Neural progenitor cell (in vitro differentiated cells): ENCODE measurements around the gene GLI2.

Source experiments
- EZH2 ChIP-seq: fragments of 200-600 bp; sonication (generic); IDR thresholded peaks from 2 replicates; pipeline ENCODE4 v1.6.1; 2017; ENCODE audit warnings: antibody characterized with exemption, mild to moderate bottlenecking, moderate library complexity
- EZH2phosphoT487 ChIP-seq: fragments of 200-600 bp; sonication (generic); IDR thresholded peaks from 2 replicates; pipeline ENCODE4 v1.6.1; 2017; ENCODE audit warnings: antibody characterized with exemption
- TF ChIP-seq, protein P1 (sequence below): fragments of 200-600 bp; sonication (generic); IDR thresholded peaks from 2 replicates; pipeline ENCODE4 v1.5.1; 2017; ENCODE audit warnings: antibody characterized with exemption, mild to moderate bottlenecking

- TF ChIP-seq, protein P1, sequence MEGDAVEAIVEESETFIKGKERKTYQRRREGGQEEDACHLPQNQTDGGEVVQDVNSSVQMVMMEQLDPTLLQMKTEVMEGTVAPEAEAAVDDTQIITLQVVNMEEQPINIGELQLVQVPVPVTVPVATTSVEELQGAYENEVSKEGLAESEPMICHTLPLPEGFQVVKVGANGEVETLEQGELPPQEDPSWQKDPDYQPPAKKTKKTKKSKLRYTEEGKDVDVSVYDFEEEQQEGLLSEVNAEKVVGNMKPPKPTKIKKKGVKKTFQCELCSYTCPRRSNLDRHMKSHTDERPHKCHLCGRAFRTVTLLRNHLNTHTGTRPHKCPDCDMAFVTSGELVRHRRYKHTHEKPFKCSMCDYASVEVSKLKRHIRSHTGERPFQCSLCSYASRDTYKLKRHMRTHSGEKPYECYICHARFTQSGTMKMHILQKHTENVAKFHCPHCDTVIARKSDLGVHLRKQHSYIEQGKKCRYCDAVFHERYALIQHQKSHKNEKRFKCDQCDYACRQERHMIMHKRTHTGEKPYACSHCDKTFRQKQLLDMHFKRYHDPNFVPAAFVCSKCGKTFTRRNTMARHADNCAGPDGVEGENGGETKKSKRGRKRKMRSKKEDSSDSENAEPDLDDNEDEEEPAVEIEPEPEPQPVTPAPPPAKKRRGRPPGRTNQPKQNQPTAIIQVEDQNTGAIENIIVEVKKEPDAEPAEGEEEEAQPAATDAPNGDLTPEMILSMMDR, result no peak
- no peak for TF ChIP-seq EZH2
- TF ChIP-seq EZH2phosphoT487, result no peak
These were observed 41.6 kb downstream of the GLI2 start for GRCh38 chr2:120777170-120777751.
